Vagina (tissue), 2 donors: ENCODE measurements around the gene CDH4. TPM values are rescaled to one million over a fixed set of nuclear protein-coding genes. Genes with fewer than 3 reads are reported as not detected.

Source experiments
- DNase-seq, 2 donors: peaks; one replicate each; pipeline ENCODE4 v3.0.0-alpha.2; 2017; ENCODE audit errors: extremely low spot score in 2 of 2
- H3K27ac ChIP-seq: fragments of 200-600 bp; sonication (generic); one replicate; pipeline ENCODE4 v1.5.1; 2019
- H3K27me3 ChIP-seq: fragments of 200-600 bp; sonication (generic); one replicate; pipeline ENCODE4 v1.5.1; 2019
- H3K36me3 ChIP-seq, 2 donors: fragments of 200-600 bp; sonication (generic); one replicate each; pipeline ENCODE4 v1.5.1; 2017 to 2019
- H3K4me1 ChIP-seq: fragments of 200-600 bp; sonication (generic); one replicate; pipeline ENCODE4 v1.5.1; 2019
- H3K4me3 ChIP-seq, 2 donors: fragments of 200-600 bp; sonication (generic); 1 replicate in 1 of 2; 2 replicates in 1 of 2; pipeline ENCODE4 v1.5.1; 2016 to 2019
- H3K9me3 ChIP-seq: fragments of 200-600 bp; sonication (generic); one replicate; pipeline ENCODE4 v1.5.1; 2019
- CTCF ChIP-seq, 3 experiments: fragments of 450-650 bp in 2 of 3; fragments of 200-600 bp in 1 of 3; sonication (generic) in 1 of 3; IDR thresholded peaks; one replicate each; pipeline ENCODE4 v1.5.1; 2017 to 2019; ENCODE audit warnings: antibody characterized with exemption in 3 of 3, mild to moderate bottlenecking in 2 of 3, moderate library complexity in 2 of 3
- POLR2A ChIP-seq, 2 donors: fragments of 450-650 bp; IDR thresholded peaks; one replicate each; pipeline ENCODE4 v1.6.1; 2017; ENCODE audit warnings: antibody characterized with exemption in 2 of 2, mild to moderate bottlenecking in 2 of 2, moderate library complexity in 2 of 2
- POLR2AphosphoS5 ChIP-seq, 2 donors: sonication (generic); formaldehyde crosslinking; IDR thresholded peaks; one replicate each; pipeline ENCODE4 v1.9.0; 2017; ENCODE audit warnings: antibody characterized with exemption in 2 of 2, mild to moderate bottlenecking in 2 of 2, low read depth in 1 of 2; ENCODE audit not compliant: insufficient read depth in 1 of 2
- intact Hi-C: fragments of 100-400 bp; cut with DNase I; formaldehyde crosslinking; loops from one replicate; pipeline ENCODE4 v1.15.1; 2023
- total RNA-seq: library from RNA; depleted of rRNA; stranded (reverse); fragments of >200 nt; gene quantifications from one replicate; pipeline ENCODE4 v1.2.3, GENCODE V29; 2016

The CDH4 gene
- total RNA-seq, 1 donor from 2014 or later = 0.25 TPM

GRCh38 chr20:61430228-61430624, 178.2 kb downstream of the CDH4 start:
- TF ChIP-seq CTCF (IDR thresholded peaks at IDR 0.05) (no peak), POLR2A (IDR thresholded peaks at IDR 0.05) (no peak), POLR2AphosphoS5 (IDR thresholded peaks at IDR 0.05; ENCODE audit: insufficient read depth in 1 of 2, low read depth in 1 of 2) (no peak)
- no peak overlapping the region for H3K27ac ChIP-seq
- H3K4me1 ChIP-seq = no peaks in the 10 kb centered on the region
- no peak overlapping the region for H3K4me3 ChIP-seq
- intact Hi-C loops = no loop called here
- no peaks in the 10 kb centered on the region for H3K36me3 ChIP-seq
- no peak for DNase-seq
- H3K9me3 ChIP-seq = no peaks in the 10 kb centered on the region
- H3K27me3 ChIP-seq = no peaks in the 10 kb centered on the region

- no peak for DNase-seq
- no peak overlapping the region for H3K4me3 ChIP-seq
- H3K36me3 ChIP-seq = no peaks in the 10 kb centered on the region
- H3K4me1 ChIP-seq = peaks cover 8% of the 10 kb centered on the region
- no peak for TF ChIP-seq POLR2AphosphoS5 (IDR thresholded peaks at IDR 0.05; ENCODE audit: insufficient read depth in 1 of 2, low read depth in 1 of 2)
- TF ChIP-seq CTCF (IDR thresholded peaks at IDR 0.05) = no peak
- no peak for TF ChIP-seq POLR2A (IDR thresholded peaks at IDR 0.05)
- no peaks in the 10 kb centered on the region for H3K27me3 ChIP-seq
- no peak overlapping the region for H3K27ac ChIP-seq
- intact Hi-C loops = no loop called here
- no peaks in the 10 kb centered on the region for H3K9me3 ChIP-seq
Observed at GRCh38 chr20:61433176-61433575, 181.1 kb downstream of the CDH4 start.

GRCh38 chr20:61433816-61434215, 181.8 kb downstream of the CDH4 start:
- Histone ChIP-seq H3K4me3 (no peak overlapping the region), H3K27me3 (no peaks in the 10 kb centered on the region), H3K27ac (no peak overlapping the region), H3K9me3 (no peaks in the 10 kb centered on the region), H3K4me1 (peaks cover 11% of the 10 kb centered on the region), H3K36me3 (no peaks in the 10 kb centered on the region)
- intact Hi-C loops = no loop called here
- TF ChIP-seq POLR2AphosphoS5 (IDR thresholded peaks at IDR 0.05; ENCODE audit: insufficient read depth in 1 of 2, low read depth in 1 of 2) (no peak), CTCF (IDR thresholded peaks at IDR 0.05) (no peak), POLR2A (IDR thresholded peaks at IDR 0.05) (no peak)
- no peak for DNase-seq

- intact Hi-C loops = no loop called here
- no peak for DNase-seq
- TF ChIP-seq POLR2AphosphoS5 (IDR thresholded peaks at IDR 0.05; ENCODE audit: insufficient read depth in 1 of 2, low read depth in 1 of 2) (no peak), CTCF (IDR thresholded peaks at IDR 0.05) (no peak), POLR2A (IDR thresholded peaks at IDR 0.05) (no peak)
Observed at GRCh38 chr20:61434341-61434781, 182.3 kb downstream of the CDH4 start.

GRCh38 chr20:61435184-61435822, 183.2 kb downstream of the CDH4 start:
- intact Hi-C loops = no loop called here
- TF ChIP-seq POLR2AphosphoS5 (IDR thresholded peaks at IDR 0.05; ENCODE audit: insufficient read depth in 1 of 2, low read depth in 1 of 2) (no peak), POLR2A (IDR thresholded peaks at IDR 0.05) (no peak), CTCF (IDR thresholded peaks at IDR 0.05) (no peak)
- DNase-seq = no peak

More at GRCh38 chr20:61434341-61434781, 182.3 kb downstream of the CDH4 start:
- Histone ChIP-seq H3K36me3 (no peaks in the 10 kb centered on the region), H3K4me1 (peaks cover 11% of the 10 kb centered on the region), H3K9me3 (no peaks in the 10 kb centered on the region), H3K27me3 (no peaks in the 10 kb centered on the region), H3K4me3 (no peak overlapping the region), H3K27ac (no peak overlapping the region)

More at GRCh38 chr20:61435184-61435822, 183.2 kb downstream of the CDH4 start:
- Histone ChIP-seq H3K27ac (no peak overlapping the region), H3K4me3 (no peak overlapping the region), H3K9me3 (no peaks in the 10 kb centered on the region), H3K36me3 (no peaks in the 10 kb centered on the region), H3K27me3 (no peaks in the 10 kb centered on the region), H3K4me1 (peaks cover 11% of the 10 kb centered on the region)
